ENCODE results near the gene TAF5L. TPM values are rescaled to one million over a fixed set of nuclear protein-coding genes. Genes with fewer than 3 reads are reported as not detected.

The TAF5L gene
- total RNA-seq, 2 donors from 2014 or later, result 24.2 to 24.6 TPM

- ATAC-seq (peak; percentile 37), DNase-seq (peak in 1 of 2 donors; percentile 61)
- intact Hi-C loops (cut with DNase I, micrococcal nuclease), result loop anchor here in 1 of 2 donors (10.0 kb wide), 1 partner anchor 67 kb away; the partner anchor contains the start of genes TAF5L and URB2
Observed at GRCh38 chr1:229557913-229558414, 68.0 kb downstream of the TAF5L start.

- intact Hi-C loops (cut with DNase I, micrococcal nuclease), result loop anchor here in 1 of 2 donors (10.0 kb wide), 1 partner anchor 67 kb away; the partner anchor contains the start of genes TAF5L and URB2
- DNase-seq (no peak), ATAC-seq (no peak)
Observed at GRCh38 chr1:229557200-229557850, 68.6 kb downstream of the TAF5L start.

GRCh38 chr1:229554886-229555621 is 70.9 kb downstream of the TAF5L start:
- DNase-seq (no peak), ATAC-seq (no peak)
- intact Hi-C loops (cut with DNase I, micrococcal nuclease), result loop anchor here in 1 of 2 donors (10.0 kb wide), 1 partner anchor 70 kb away; the partner anchor contains the start of genes TAF5L and URB2

GRCh38 chr1:229553621-229554130 is 72.2 kb downstream of the TAF5L start:
- DNase-seq, result no peak
- intact Hi-C loops (cut with DNase I, micrococcal nuclease), result loop anchor here in 1 of 2 donors (10.0 kb wide), 1 partner anchor 71 kb away; the partner anchor contains the start of genes TAF5L and URB2
- no peak for ATAC-seq

GRCh38 chr1:229552732-229553131 is 73.2 kb downstream of the TAF5L start:
- DNase-seq, result no peak
- intact Hi-C loops (cut with DNase I, micrococcal nuclease), result loop anchor here in 1 of 2 donors (10.0 kb wide), 1 partner anchor 72 kb away; the partner anchor contains the start of genes TAF5L and URB2
- ATAC-seq, result no peak

GRCh38 chr1:229550812-229551567 is 74.9 kb downstream of the TAF5L start:
- no peak for DNase-seq
- intact Hi-C loops (cut with DNase I, micrococcal nuclease), result loop anchor here in 1 of 2 donors (10.0 kb wide), 1 partner anchor 74 kb away; the partner anchor contains the start of genes TAF5L and URB2
- no peak for ATAC-seq

- intact Hi-C loops (cut with DNase I, micrococcal nuclease), result no loop called here
- DNase-seq (no peak), ATAC-seq (no peak)
Observed at GRCh38 chr1:229547542-229547941, 78.4 kb downstream of the TAF5L start.

- intact Hi-C loops (cut with DNase I, micrococcal nuclease), result no loop called here
- ATAC-seq, result no peak
- no peak for DNase-seq
Observed at GRCh38 chr1:229544587-229544986, 81.3 kb downstream of the TAF5L start.

Other genes with a start within 250 kb of the TAF5L start
- gene ACTA1, start 192.0 kb downstream of the TAF5L start, total RNA-seq, result not detected
- 10 to 100 TPM; 18.5 to 23.0 TPM for gene NUP133, start 117.8 kb downstream of the TAF5L start, total RNA-seq
- 10 to 100 TPM; 25.4 to 28.4 TPM for gene ABCB10, start 67.4 kb downstream of the TAF5L start, total RNA-seq
- gene URB2, start 125 bp upstream of the TAF5L start, total RNA-seq, result 1 to 10 TPM; 5.0 to 7.4 TPM

Data from left colon (tissue), 2 donors.